Erythroblast (primary cell): ENCODE data around the gene ELANE.

Source experiments
- DNase-seq, 2 experiments: peaks; one replicate each; lab custom pipeline; 2025; lab: John Stamatoyannopoulos, UW
- GATA1 ChIP-seq: IDR thresholded peaks from 2 replicates; pipeline ENCODE4 v1.6.1; 2011; ENCODE audit warnings: low read depth, mild to moderate bottlenecking, control low read depth, low read length, moderate library complexity
- POLR2A ChIP-seq: IDR thresholded peaks from 2 replicates; pipeline ENCODE4 v1.6.1; 2011; ENCODE audit warnings: mild to moderate bottlenecking, low read length

The ELANE gene

DNA sequence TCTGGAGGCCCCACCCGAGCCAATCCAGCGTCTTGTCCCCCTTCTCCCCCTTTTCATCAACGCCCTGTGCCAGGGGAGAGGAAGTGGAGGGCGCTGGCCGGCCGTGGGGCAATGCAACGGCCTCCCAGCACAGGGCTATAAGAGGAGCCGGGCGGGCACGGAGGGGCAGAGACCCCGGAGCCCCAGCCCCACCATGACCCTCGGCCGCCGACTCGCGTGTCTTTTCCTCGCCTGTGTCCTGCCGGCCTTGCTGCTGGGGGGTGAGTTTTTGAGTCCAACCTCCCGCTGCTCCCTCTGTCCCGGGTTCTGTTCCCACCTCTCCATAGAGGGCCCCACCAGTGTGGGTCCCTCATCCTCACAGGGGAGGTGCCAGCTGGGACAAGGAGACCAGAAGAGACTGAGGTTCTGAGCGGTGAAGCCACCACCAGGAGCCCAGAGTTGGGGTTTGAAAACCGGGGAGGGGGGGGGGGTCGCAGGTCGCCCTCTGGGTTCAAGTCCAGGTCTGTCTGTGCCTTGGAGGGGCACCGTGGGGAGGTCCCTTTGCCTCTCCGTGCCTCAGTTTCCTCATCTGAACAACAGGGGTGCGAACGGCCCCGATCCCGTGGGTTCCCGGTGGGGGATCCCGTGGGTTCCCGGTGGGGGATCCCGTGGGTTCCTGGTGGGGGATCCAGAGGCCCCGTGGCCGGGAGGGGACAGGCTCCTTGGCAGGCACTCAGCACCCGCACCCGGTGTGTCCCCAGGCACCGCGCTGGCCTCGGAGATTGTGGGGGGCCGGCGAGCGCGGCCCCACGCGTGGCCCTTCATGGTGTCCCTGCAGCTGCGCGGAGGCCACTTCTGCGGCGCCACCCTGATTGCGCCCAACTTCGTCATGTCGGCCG is at the start of gene ELANE:
Gene ELANE (plus strand): TSS at position 168 of the 878 bp plus-strand sequence. CDS start 26 bp downstream, at position 194.
- no peak for DNase-seq
- TF ChIP-seq POLR2A = no peak
- TF ChIP-seq GATA1 = no peak

DNA sequence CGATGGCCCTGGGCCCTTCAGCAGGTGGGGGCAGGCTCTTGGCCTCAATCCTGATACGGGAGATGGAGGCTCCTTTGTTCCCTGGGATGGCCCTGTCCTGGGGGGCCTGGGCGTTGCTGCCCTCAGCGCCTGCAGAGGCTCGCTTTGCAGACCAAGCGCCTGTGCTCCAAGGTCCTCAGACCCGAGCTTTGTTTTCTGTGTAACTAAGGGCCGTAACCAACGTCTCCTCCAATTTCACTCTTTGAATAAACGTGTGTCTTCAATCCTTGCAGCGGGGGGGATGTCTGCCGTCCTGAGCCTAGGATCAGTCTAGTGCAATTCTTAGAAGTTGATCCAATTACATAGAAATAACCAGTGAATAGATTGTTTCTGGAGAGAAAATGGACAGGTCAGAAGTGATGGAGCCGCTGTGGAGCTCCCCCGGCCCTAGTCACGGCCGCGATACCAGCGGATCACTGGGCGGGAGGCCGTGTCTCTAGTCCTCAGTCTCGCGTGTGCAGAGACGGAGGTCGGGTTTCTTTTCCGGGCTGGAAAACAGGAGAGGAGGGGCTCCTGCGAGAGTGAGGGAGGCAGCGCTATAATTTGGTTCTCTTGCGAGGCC is 49.5 kb upstream of the ELANE start:
- TF ChIP-seq GATA1 = no peak
- no peak for TF ChIP-seq POLR2A

GRCh38 chr19:803099-803561 is 49.0 kb upstream of the ELANE start:
- no peak for TF ChIP-seq POLR2A
- no peak for TF ChIP-seq GATA1
- no peak for DNase-seq

More for the DNA sequence above, 49.5 kb upstream of the ELANE start:
- DNase-seq = no peak

DNA sequence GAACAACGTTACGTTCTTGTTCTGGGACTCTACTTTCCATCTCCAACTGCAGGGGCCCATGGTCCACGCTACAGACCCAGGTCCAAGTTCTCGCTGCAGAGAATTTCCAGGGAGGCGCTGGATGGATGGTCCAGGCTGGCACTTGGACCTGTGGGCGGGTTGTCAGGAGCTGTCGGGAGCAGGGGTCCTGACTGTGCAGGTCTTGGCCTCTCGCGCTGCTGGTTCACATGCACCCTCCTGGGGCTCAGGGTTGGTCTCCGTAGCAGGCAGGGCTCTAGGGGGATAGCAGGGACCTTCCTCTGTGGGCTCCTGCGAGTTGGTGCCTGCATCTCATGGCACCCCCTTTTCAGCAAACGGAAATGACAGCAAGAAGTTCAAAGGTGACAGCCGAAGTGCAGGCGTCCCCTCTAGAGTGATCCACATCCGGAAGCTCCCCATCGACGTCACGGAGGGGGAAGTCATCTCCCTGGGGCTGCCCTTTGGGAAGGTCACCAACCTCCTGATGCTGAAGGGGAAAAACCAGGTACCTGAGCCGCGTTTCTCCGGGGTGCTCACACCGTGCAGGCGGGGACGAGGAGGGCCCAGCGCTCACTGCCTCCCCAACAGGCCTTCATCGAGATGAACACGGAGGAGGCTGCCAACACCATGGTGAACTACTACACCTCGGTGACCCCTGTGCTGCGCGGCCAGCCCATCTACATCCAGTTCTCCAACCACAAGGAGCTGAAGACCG is 48.3 kb upstream of the ELANE start:
- DNase-seq = no peak
- TF ChIP-seq GATA1 = no peak
- TF ChIP-seq POLR2A = no peak

- DNase-seq = no peak
- no peak for TF ChIP-seq POLR2A
- no peak for TF ChIP-seq GATA1
Measured at GRCh38 chr19:804419-805165, 47.5 kb upstream of the ELANE start.

DNA sequence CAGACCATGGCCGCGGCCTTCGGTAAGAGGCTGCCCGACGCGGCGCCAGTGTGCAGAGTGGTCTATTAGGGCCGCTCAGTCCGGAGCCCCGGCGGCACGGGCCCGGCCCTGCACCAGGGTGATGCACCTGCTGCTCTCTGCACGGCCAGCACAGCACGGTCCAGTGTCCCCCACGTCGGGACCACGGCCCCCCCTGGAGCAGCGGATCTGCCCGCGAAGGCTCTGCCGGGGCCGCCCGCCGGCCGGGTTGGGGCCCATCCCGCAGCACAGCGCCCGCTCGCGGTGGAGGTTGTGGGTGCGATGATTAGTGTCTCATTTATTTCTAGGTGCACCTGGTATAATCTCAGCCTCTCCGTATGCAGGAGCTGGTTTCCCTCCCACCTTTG is 46.9 kb upstream of the ELANE start:
- TF ChIP-seq POLR2A (no peak), GATA1 (no peak)
- DNase-seq = no peak

GRCh38 chr19:805600-806550 is 46.2 kb upstream of the ELANE start:
- no peak for TF ChIP-seq POLR2A
- no peak for TF ChIP-seq GATA1
- DNase-seq = no peak

- TF ChIP-seq GATA1 (no peak), POLR2A (no peak)
- no peak for DNase-seq
Measured at GRCh38 chr19:806815-807421, 45.2 kb upstream of the ELANE start.

DNA sequence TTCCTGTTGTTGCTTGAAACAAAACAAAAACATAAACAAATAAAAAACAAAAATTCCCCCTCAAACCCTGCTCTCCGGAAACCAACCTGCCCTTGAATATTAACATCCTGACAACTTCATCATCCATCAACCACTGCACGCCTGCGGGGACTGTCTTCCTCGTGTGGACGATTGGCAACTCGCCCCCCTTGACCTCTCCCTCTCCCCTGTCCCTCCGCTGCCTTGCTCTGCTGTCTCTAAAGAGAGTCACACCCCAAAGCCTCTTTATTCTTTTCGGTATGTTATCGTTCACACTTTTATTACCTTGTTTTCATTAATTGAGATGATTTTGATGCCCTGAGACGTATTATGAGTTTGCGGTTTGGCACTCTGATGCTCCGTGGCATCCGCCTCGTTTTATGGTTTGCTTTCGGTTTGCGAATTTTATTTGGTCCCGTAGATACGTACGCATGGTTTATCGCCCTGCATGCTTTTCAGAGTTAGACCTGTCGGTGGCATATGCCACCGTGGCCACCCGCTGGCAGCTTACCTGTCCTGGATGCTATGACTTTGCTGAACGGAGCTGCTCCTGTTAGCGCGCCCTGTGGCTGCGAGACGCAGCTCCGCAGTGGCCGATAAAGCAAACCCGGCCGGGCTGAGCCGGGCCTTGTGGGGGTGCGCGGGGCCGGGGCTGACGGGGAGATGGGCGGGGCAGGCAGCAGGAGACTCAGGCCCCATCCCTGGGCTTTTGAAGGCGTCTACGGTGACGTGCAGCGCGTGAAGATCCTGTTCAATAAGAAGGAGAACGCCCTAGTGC is 44.3 kb upstream of the ELANE start:
- DNase-seq = no peak
- no peak for TF ChIP-seq POLR2A
- TF ChIP-seq GATA1 = no peak

- TF ChIP-seq GATA1 = no peak
- no peak for TF ChIP-seq POLR2A
- no peak for DNase-seq
Measured at GRCh38 chr19:808423-808775, 43.7 kb upstream of the ELANE start.

DNA sequence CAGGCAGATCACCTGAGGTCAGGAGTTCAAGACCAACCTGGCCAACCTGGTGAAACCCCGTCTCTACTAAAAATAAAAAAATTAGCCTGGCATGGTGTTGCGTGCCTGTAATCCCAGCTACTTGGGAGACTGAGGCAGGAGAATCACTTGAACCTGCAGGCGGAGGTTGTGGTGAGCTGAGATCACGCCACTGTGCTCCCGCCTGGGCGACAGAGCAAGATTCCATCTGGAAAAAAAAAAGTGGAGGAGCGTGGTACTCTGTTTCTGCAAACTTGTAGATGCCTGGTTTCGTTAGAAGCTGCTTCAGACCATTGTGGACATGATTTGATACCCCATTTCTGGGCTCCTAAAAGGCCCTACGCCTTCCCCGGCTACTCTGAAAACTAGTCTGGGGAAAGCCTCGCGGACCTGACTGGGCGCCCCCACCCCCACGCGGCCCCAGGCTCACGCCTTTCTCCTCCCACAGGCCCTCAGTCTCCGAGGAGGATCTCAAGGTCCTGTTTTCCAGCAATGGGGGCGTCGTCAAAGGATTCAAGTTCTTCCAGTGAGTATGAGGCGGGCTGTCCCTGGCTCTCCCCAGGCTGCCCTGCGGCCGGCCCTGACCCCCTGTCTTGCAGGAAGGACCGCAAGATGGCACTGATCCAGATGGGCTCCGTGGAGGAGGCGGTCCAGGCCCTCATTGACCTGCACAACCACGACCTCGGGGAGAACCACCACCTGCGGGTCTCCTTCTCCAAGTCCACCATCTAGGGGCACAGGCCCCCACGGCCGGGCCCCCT is 41.8 kb upstream of the ELANE start:
- DNase-seq = no peak
- TF ChIP-seq GATA1 = no peak
- TF ChIP-seq POLR2A = no peak
